ENCODE results near the gene CELF1.

The CELF1 gene

DNA sequence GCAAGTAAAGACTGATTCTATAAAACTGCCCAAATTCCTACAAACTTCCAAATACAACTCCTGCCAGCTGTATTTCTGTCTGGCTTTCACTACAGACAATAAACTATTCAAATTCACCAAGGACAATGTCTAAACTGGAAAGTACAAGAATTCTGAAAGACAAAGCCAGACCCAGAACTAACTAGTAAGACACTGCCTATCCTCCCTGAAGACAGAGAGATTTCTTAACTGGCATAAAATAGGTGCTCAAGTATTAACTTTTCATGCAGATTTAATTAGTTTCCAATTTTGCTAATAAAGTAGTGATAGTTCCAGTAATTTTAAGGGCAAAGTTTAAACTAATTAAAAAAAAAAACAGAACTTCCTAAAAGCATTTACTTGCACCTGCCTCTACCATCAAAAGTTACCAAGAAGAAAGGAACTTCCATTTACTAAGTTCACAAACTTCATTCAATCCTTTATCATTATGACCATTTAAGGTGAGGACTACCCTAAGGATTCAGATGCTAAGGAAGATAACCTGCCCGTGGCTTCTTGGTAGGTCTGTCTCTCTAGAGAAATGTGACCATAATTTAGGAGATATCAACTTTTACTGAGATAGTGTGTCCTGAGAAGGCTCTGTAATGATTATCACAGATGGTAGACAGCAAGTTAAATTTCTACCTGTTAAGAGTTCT lies 45.2 kb downstream of the CELF1 start:
- no peak for DNase-seq

- DNase-seq = no peak
Measured at GRCh38 chr11:47506795-47507562, 46.0 kb downstream of the CELF1 start.

DNA sequence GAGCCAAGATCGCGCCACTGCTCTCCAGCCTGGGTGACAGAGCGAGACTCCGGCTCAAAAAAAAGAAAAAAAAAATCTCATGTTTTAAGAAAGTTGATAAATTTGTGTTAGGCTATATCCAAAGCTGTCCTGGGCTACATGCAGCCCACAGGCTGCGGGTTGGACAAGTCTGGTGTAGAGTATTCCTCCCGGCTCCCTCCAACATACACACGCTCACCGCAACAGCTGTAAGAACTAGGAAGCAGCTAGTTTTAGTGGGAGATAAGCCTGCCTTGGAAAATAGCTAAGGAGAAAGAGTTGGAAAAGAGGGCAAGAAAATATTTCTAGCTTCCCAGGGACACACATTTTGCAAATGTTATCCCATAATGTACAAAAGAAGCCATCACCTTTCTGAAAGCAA lies 46.6 kb downstream of the CELF1 start:
- no peak for DNase-seq

- DNase-seq = no peak
Measured at GRCh38 chr11:47504910-47505309, 48.0 kb downstream of the CELF1 start.

DNA sequence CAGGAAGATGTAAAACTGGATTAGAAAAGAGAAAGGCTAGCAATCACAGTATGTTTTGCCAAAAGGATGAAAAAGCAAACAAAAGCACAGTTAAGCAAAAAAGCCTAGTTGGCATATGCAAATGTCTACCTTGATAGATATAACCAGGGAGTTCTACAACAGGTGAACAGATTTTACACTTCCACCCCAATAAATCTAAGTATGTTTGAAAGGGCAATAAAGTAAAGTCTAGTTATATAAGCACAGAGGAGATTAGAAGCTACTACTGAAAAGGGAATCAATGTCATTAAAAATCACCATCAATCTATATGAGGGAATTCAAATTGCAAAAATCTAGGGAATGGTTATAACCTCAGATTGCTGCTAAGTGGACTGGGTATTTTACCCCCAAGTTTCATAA lies 49.7 kb downstream of the CELF1 start:
- peak; percentile 55 for DNase-seq

DNA sequence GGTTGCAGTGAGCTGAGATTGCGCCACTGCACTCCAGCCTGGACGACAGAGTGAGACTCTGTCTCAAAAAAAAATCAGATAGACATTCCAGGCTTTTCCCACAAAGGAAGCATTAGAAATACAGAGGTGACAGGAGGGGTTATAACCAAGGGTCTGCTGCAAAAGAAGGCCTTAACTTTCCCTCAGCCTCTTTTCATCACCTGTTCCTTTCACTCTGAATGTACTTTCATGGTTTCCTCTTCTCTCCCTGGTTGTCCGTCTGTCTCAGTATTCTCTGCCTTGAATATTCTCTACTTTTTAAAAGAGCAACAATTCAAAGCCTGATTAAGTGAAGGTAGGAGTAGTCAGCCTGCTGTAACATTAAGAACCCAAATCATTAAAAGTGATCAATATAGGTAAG lies 50.2 kb downstream of the CELF1 start:
- no peak for DNase-seq

- DNase-seq = no peak
Measured at GRCh38 chr11:47501101-47501500, 51.8 kb downstream of the CELF1 start.

DNA sequence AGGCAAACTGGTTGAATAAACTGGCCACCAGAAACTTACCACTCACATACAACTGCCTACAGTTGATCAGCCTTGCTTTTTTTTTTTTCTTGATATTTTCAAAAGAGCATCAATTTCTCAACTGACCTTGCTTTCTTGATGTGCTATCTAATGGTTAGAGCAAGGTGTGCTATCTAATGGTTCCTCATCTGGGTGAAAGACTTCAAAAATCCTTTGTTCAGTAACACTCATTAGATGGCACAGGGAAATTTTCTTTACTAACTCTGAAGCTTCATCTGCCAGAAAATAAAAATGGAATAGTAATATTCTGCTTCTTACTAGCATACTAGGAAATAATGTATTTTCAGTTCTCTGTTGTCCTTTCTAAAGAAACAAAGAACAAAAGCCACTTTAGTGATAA lies 52.8 kb downstream of the CELF1 start:
- DNase-seq = no peak

- DNase-seq = peak; percentile 27
Measured at GRCh38 chr11:47499614-47500013, 53.3 kb downstream of the CELF1 start.

- DNase-seq = no peak
Measured at GRCh38 chr11:47499161-47499560, 53.8 kb downstream of the CELF1 start.

DNA sequence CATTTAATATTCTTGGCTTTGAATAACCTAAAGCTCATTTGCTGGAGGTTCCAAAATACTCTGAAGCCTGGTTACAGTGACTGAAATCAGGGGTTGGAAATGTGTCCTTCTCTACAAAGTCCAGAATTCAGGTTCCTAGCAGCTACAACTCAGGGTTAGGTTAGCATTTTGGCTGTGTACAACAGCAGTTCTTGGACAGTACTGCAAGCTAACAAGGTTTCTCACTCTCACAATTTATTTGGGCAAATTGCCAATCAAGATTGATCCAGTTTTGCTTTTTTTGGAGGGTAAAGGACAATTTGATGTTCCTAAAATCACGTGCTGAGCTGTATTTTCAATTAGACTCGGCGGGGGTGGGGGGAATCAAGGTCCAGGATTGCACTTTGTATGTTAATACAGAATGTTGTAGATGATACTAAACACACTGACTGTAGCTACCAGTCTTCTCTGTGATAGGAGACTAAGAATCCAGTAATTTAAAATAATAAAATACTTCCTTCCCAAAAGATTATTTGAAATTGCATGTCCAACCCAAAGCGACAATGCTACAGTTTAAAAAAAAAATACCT lies 54.3 kb downstream of the CELF1 start:
- no peak for DNase-seq

DNA sequence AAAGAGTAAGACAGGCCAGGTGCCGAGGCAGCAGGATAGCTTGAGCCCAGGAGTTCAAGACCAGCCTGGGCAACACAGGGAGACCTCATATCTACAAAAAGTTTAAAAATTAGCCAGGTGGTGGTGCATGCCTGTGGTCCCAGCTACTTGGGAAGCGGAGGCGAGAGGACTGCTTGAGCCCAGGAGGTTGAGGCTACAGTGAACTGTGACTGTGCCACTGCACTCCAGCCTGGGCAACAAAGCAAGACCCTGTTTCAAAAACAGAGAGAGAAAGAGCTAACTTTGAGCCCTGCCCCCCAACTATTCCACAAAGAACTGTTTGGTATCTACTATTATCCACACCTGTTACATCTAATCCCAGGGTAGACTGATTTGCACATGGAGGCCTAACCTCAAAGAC lies 54.8 kb downstream of the CELF1 start:
- no peak for DNase-seq

- no peak for DNase-seq
Measured at GRCh38 chr11:47496808-47497207, 56.1 kb downstream of the CELF1 start.

DNA sequence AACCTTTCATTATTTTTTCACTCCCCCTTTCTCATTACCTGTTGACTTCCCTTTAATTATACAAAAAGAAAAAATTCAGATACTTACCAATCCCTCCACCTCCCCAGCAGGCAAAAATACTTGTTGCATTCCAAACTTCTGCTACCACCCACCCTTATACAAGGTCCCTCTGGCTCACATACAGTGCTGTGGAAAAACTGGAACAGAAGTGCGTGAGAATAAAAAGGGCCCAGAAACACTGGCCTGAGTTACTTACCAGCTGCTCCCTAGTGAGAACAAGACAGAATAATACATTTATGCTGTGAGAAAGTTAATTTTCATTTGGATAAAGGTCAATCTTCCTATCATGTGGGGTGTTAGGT lies 57.1 kb downstream of the CELF1 start:
- DNase-seq = no peak

GRCh38 chr11:47495011-47495855 lies 57.7 kb downstream of the CELF1 start:
- DNase-seq = no peak

DNA sequence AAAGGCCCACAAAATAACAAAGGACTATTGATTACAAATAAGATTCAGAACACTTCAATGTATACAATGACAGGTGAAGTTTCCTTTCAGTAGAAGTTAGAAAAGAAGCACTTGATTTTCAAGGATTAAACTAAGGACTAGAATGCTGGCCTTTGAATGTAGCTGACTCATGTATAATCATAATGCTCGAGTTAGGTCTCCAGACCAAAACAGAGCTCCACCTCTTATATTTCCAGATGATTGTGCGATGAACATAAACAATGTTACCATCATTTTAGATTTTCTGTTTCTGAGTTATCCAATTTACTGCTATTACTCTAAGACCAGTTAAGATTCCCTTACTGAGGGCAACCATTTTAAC lies 63.6 kb downstream of the CELF1 start:
- DNase-seq = no peak

- no peak for DNase-seq
Measured at GRCh38 chr11:47488674-47489394, 64.1 kb downstream of the CELF1 start.

GRCh38 chr11:47488111-47488510 lies 64.8 kb downstream of the CELF1 start:
- DNase-seq = no peak

- DNase-seq = peak; percentile 45
Measured at GRCh38 chr11:47487421-47487820, 65.5 kb downstream of the CELF1 start.

GRCh38 chr11:47485107-47485506 lies 67.8 kb downstream of the CELF1 start:
- DNase-seq = no peak

DNA sequence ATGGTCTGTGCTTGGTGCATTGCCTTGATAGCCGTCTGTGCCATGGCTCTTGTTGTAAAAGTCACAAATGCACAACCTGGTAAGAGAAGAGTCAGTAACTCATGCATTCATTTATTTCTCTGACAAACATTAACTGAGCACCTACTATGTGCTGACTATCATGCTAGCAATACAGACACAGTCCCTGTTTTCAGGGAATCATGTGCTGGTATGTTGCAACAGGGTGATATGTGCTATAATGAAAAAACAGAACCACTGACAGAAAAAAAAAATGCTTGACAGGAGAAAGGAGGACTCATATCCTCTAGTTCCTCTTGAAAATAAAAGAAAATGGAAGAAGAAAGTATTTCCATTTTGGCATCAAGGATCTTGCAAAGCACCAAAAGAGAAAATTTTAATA lies 69.5 kb downstream of the CELF1 start:
- DNase-seq = no peak

DNA sequence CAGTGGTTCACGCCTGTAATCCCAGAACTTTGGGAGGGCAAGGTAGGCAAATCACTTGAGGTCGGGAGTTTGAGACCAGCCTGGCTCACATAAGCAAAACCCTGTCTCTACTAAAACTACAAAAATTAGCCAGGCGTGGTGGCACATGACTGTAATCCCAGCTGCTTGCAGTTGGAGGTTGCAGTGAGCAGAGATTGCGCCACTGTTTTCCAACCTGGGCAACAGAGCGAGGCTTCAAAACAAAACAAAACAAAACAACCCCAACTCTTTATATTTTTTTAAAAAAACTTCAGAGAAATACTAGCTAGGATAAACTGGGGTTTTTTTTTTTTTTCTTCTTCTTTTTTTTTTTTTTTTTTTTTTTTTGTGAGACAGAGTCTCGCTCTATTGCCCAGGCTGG lies 72.2 kb downstream of the CELF1 start:
- no peak for DNase-seq

Data from NCI-H69 (cell line).